Stimulated activated CD4-positive, alpha-beta T cell treated with anti-CD3 and anti-CD28 coated beads, Interleukin-2, amount 100 ng/mL, for 48 hours (primary cell): Measurements from ENCODE around the gene SHE.
"Not testable (repeated sequence)": the region's sequence is repeated elsewhere in the genome, so short reads cannot be mapped to it uniquely, and the experiment has no call there.

Experiments used
- DNase-seq, 2 donors: peaks; one replicate each; pipeline ENCODE4 v3.0.0-alpha.2; 2020

Gene SHE

GRCh38 chr1:154512760-154513159, 10.5 kb upstream of the SHE start:
- DNase-seq: no peak

GRCh38 chr1:154503898-154504297, 1.7 kb upstream of the SHE start:
- DNase-seq: no peak

GRCh38 chr1:154502744-154503115, 518 bp upstream of the SHE start:
- DNase-seq: no peak

GRCh38 chr1:154501423-154502065, 668 bp downstream of the SHE start:
- no peak for DNase-seq

GRCh38 chr1:154500533-154500932, 1.7 kb downstream of the SHE start:
- DNase-seq: no peak

GRCh38 chr1:154499446-154499845, 2.8 kb downstream of the SHE start:
- no peak for DNase-seq

- DNase-seq: no peak
Observed at GRCh38 chr1:154497026-154497806, 5.0 kb downstream of the SHE start.

- no peak for DNase-seq
Observed at GRCh38 chr1:154496383-154496782, 5.8 kb downstream of the SHE start.

GRCh38 chr1:154495496-154496273, 6.5 kb downstream of the SHE start:
- no peak for DNase-seq

GRCh38 chr1:154493276-154493675, 8.9 kb downstream of the SHE start:
- no peak for DNase-seq

GRCh38 chr1:154492115-154492514, 10.1 kb downstream of the SHE start:
- DNase-seq: no peak

- DNase-seq: no peak
Observed at GRCh38 chr1:154490317-154490716, 11.9 kb downstream of the SHE start.

- DNase-seq: no peak
Observed at GRCh38 chr1:154489695-154490274, 12.4 kb downstream of the SHE start.

- DNase-seq: no peak
Observed at GRCh38 chr1:154488922-154489321, 13.3 kb downstream of the SHE start.

- DNase-seq: not testable (repeated sequence)
Observed at GRCh38 chr1:154486756-154487155, 15.5 kb downstream of the SHE start.

GRCh38 chr1:154485910-154486496, 16.2 kb downstream of the SHE start:
- no peak for DNase-seq

- DNase-seq: no peak
Observed at GRCh38 chr1:154485106-154485505, 17.1 kb downstream of the SHE start.

GRCh38 chr1:154483941-154484803, 18.0 kb downstream of the SHE start:
- DNase-seq: no peak

- no peak for DNase-seq
Observed at GRCh38 chr1:154481053-154481452, 21.2 kb downstream of the SHE start.

GRCh38 chr1:154479764-154480421, 22.3 kb downstream of the SHE start:
- peak; percentile 61 to 68 for DNase-seq

GRCh38 chr1:154478639-154479038, 23.6 kb downstream of the SHE start:
- DNase-seq: no peak
